NCI-H1105 (cell line): ENCODE data around the gene MICALL2.

Source experiments
- DNase-seq: peaks from one replicate; lab custom pipeline; 2025; lab: John Stamatoyannopoulos, UW

The MICALL2 gene

DNA sequence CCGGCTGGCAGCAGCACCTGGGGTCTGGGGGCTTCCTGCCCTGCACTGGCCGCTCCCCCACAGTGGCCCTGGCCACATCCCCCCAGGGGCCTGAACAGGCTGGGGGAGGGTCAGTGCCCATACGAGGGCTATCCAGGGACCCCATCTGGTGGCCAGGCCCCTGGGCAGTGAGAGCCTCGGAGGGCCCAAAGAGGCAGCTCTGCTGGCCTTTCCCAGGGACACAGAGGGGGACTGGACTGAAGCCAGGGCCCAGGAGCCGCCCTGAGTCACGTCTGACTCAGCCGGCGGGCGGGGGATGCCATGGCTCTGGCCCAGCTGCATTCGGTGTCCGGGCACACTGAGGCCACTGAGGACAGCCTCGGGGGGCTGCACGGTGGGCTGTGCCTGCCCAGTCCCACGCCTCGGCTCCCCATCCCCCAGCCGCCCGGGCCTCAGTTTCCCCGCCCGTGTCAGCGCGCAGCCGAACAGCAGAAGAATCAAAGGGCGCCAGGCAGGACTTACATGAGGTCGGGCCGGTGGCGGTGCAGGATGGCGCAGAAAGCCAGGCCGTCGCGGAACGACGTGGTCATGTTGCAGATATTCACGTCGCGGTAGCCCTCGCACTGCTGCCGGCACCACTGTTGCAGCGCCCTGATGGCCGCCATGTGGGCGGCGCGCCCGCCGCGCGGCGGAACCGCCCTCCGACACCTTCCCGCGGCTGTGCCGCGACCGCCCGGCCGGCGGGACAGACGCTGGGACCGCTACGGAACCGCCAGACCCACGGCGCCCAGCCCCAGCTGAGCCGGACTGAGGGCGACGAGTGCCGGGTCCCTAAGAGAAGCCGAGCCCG, at the start of gene MICALL2:
MICALL2 (minus strand) TSS at position 788 of the 829 bp plus-strand sequence; CDS start at position 644, 144 bp downstream.
- peak; percentile 42 for DNase-seq

- DNase-seq = no peak
Measured at GRCh38 chr7:1508277-1508758, 49.0 kb upstream of the MICALL2 start.

DNA sequence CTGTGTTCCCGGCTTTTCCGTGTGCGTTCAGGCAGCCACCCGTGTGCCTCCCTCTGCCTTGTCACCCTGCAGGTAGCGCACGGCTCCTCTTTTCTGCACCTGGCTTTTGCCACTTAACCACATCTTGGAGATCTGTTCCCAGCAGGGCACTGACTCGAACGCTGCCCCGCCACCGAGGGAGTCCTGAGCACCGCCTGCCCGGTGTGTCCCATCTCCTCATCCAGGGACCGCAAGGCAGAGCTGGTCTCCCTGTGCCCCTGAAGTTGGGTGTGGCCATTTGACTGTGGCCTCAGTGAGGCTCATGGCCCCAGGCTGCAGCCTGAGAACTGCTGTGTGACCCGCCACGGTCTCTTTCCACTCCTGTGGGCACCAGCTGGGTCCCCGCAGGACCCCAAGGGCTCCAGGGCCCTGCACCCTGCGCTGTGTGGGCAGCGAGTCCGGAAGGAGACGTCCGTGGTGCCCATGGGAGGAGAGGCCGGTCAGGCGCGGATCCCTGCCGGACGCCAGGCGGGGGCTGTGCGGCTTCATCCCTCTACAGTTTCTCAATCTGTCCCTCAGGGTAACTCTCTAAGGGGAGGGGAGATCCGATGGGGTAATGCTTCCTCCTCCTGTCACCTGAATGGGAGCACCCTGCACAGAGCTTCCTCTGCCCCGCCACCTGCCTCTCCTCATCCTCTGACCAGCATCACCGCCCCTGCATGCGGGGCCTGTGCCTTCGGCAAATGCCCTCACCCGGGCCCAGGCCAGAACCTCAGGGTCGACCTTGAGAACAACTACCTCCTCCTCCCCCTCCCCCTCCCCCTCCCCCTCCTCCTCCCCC, 46.7 kb upstream of the MICALL2 start:
- no peak for DNase-seq

DNA sequence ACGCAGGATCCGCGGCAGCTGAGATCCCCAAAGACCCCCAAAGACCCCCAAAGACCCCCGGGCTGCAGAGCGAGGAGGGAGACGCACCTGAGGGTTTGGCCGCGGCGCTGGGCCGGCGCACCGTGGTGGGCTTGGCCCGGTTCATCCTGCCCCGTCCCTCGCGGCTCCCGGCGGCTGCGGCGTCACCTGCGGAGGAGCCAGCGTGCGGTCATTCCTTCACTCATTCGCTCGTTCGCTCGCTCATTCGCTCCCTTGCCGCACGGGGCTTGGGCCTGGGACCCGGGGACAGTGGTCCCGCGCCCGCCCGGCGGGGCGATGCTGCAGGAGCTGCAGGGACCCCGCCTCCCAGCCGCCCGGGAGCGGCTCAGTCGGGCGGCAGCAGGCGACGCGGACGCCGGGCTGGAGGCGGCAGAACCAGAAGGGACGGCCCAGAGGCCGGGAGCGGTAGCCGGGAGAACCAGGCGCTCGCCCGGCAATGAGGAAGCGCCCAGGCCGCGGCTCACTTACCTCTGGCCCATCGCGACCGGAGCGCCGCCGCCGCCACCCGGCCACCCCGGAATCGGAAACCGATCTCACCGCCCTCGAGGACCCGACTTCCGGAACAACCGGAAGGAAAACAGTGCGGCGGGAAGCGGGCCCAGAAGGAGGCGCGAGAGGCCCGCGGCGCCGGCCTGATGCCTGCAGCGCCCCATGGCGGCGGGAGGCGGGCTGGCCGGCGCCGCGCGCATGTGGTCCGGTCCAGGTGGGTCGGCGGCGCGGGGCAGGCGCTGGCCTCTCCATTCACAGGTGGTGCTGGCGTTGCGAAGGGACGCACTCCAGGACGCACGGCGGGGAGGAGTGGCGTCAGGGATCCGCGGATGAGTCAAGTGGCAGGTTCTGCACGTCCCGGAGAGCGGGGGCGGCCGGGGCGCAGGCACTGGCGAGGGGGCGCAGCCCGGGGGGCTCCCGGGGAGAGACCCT, 44.8 kb upstream of the MICALL2 start, which contains the start of gene INTS1:
INTS1 (minus strand) TSS at position 574 of the 960 bp plus-strand sequence; CDS start at position 145, 429 bp downstream.
- DNase-seq = peak; percentile 98

DNA sequence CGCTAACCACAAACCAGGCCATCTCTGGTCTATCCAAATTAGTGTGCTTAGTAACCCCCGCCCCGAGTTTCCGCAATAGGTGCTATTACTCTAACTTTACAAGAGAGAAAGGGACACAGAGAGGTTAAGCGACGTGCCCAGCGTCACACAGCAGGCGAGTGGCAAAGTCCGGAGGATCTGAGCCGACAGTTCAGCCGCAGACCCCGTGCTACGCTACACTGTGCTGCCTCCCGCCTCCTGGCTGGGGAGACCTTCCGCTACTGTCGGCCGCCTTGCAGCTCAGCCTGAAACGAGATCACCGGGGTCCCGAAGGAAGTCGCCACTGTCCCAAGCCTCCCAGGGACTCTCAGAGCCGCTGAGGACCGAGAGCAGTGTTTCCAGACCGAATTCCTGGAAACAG, 44.1 kb upstream of the MICALL2 start:
- DNase-seq = no peak

GRCh38 chr7:1502845-1503244, 43.6 kb upstream of the MICALL2 start:
- DNase-seq = no peak

DNA sequence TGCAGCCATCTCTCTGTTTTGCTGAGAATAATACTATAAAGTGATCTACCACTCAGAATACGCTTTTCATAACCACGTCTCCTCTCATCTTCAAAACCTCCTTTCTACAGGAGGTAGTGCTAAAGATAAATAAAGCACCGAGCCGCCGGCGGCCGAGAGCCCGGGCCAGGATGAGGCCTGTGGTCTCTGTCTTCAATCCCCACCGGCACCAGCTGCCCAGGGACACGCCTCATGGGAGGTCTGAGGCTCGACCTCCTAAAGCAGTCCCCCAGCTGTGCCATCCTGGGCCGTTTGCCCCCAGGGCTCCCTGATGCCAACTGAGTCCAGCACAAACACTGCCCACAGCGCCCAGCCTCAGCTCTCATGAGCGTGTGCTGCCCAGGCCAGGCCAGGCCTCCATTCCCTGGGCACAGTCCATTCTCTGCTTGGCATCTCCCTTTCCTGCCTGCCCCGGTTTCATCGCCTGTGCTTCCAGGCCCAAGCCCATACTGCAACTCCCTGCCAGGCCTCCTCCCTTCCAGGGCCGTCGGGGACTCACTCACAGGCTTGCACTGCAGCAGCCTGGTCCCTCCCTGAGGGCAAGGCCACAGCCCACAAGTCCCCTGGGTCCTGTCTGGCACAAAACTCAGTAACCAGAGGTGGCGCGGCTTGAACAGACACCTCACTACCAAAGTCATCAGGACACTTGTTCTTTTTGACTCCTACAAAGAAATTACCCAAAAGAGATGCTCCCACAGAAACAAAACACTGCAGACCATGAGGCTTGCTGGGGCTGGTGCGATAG, 42.4 kb upstream of the MICALL2 start:
- DNase-seq = no peak

- no peak for DNase-seq
Measured at GRCh38 chr7:1500064-1500807, 41.0 kb upstream of the MICALL2 start.

GRCh38 chr7:1499367-1500029, 40.2 kb upstream of the MICALL2 start:
- DNase-seq = no peak

- DNase-seq = no peak
Measured at GRCh38 chr7:1498370-1499305, 39.4 kb upstream of the MICALL2 start.

- DNase-seq = no peak
Measured at GRCh38 chr7:1497293-1497927, 38.1 kb upstream of the MICALL2 start.

GRCh38 chr7:1496531-1497292, 37.4 kb upstream of the MICALL2 start:
- no peak for DNase-seq

GRCh38 chr7:1495564-1496242, 36.4 kb upstream of the MICALL2 start:
- no peak for DNase-seq

DNA sequence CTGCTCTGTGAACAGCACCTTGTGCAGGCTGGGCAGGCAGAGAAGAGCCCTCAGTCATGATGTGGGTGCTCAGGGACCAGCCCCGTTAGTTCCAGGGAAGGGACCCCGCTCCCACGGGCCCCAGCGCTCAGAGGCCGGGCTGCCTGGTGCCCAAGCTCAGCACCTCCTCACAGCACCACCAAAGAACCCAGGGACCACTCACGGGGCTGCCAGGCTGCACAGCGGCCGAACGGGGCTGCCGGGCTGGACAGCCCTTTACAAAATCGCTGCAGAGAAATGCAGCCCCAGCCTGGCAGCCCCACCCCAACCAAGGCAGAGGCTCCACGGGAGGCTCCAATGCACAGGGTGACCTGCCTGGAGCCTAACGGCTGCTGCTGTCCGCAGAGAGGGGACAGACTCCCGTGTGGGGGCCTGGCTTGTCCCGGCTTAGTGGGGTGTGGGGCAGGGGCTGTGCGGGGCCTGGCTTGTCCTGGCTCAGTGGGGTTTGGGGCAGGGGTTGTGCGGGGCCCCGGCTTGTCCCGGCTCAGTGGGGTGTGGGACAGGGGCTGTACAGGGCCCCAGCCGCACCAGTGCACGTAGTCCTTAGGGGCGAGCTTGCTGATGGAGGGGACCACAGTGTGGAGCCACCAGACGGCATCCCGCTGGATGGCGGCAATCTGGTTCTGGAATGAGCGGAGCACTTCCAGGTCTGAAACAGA, 35.7 kb upstream of the MICALL2 start:
- no peak for DNase-seq

DNA sequence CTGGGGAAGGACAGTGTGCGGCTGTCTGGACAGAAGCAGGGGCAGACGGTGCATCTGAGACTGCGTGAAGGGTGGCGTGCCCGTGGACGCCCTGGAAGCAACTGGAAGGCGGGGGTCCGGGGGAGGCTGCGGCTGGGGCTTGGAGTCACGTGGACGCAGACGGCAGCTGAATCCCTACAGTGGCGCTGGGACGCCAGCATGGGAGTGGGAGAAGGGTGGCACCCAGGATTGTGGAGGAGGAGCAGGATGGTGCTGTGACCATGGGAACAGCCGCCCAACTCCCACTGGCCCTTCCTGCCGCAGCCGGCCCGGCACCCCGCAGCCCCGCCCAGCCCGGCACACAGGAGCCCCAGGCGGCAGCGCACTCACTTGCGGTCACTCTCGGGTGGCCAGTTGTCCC, 35.2 kb upstream of the MICALL2 start:
- DNase-seq = no peak

DNA sequence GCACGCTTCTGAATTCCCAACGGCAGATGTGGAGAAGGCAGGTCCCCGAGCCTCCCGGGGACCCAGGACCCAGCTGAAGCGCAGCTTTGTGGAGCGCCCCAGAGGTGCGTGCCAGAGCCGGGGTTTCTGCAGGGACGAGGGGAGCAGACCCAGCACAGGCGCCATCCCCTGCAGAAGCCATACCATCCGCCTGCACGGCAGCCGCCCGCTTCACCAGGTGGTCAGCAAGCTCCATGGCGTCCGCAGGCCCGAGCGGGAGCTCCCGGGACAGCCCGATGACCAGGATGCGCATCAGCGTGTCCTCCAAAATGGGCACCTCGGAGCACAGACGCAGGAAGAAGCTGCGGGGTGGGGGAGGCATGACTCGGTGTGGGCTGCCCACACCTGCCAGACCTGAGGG, 34.3 kb upstream of the MICALL2 start:
- no peak for DNase-seq
